Stomach (tissue), 9 donors: ENCODE results near the gene TBC1D1. TPM values are rescaled to one million over a fixed set of nuclear protein-coding genes. Genes with fewer than 3 reads are reported as not detected.
A peak's percentile ranks its signal among the peaks of the same experiment; 100 is the strongest.
"Not testable (repeated sequence)": the region's sequence is repeated elsewhere in the genome, so short reads cannot be mapped to it uniquely, and the experiment has no call there.

Experiments used
- DNase-seq, 2 donors: peaks; one replicate each; pipeline versions ENCODE4 v3.0.0 to v3.0.0-alpha.2; 2013 to 2019
- H3K27ac ChIP-seq, 5 donors: fragments of 200-600 bp in 4 of 5; sonication (generic) in 4 of 5; one replicate each; pipeline ENCODE4 v1.5.1; 2013 to 2019; ENCODE audit warnings: mild to moderate bottlenecking in 1 of 5, moderate library complexity in 1 of 5
- H3K27me3 ChIP-seq, 3 donors: fragments of 200-600 bp; sonication (generic); one replicate each; pipeline ENCODE4 v1.5.1; 2017 to 2019; ENCODE audit warnings: mixed run types in 1 of 3
- H3K36me3 ChIP-seq, 4 donors: fragments of 200-600 bp; sonication (generic); 1 replicate in 3 of 4; 2 replicates in 1 of 4; pipeline ENCODE4 v1.5.1; 2016 to 2019
- H3K4me1 ChIP-seq, 4 donors: fragments of 200-600 bp; sonication (generic); one replicate each; pipeline ENCODE4 v1.5.1; 2016 to 2019
- H3K4me3 ChIP-seq, 4 donors: fragments of 200-600 bp; sonication (generic) in 3 of 4; one replicate each; pipeline ENCODE4 v1.5.1; 2016 to 2019; ENCODE audit warnings: mild to moderate bottlenecking in 1 of 4
- H3K9me3 ChIP-seq, 4 donors: fragments of 200-600 bp; sonication (generic); one replicate each; pipeline ENCODE4 v1.5.1; 2016 to 2019
- EP300 ChIP-seq: sonication (generic); formaldehyde crosslinking; IDR thresholded peaks from one replicate; pipeline ENCODE4 v1.6.1; 2017; ENCODE audit warnings: antibody characterized with exemption
- POLR2A ChIP-seq, 4 donors: fragments of 450-650 bp; IDR thresholded peaks; one replicate each; pipeline ENCODE4 v1.6.1; 2016; ENCODE audit warnings: antibody characterized with exemption in 4 of 4, control low read depth in 2 of 4, mild to moderate bottlenecking in 1 of 4, moderate library complexity in 1 of 4
- POLR2AphosphoS5 ChIP-seq, 3 donors: sonication (generic); formaldehyde crosslinking; IDR thresholded peaks; one replicate each; pipeline ENCODE4 v1.6.1; 2016; ENCODE audit warnings: antibody characterized with exemption in 3 of 3
- WGBS, 5 donors: extraction: QIAGEN DNeasy Blood & Tissue Kit in 3 of 5; methylation state at CpG; one replicate each; pipeline versions ENCODE4 v1.1.5 to v1.1.7; 2013 to 2018; 5-methylcytosine and 5-hydroxymethylcytosine counted together
- intact Hi-C: fragments of 100-400 bp; cut with DNase I; formaldehyde crosslinking; loops from one replicate; pipeline ENCODE4 v1.15.1; 2023; ENCODE audit warnings: low total_unique reads
- polyA plus RNA-seq, 3 donors: library from polyadenylated mRNA; stranded (reverse); fragments of 200-250 nt; gene quantifications; one replicate each; pipeline ENCODE4 v1.2.3, GENCODE V29; 2013
- total RNA-seq, 5 donors: library from RNA; depleted of rRNA; stranded (reverse); fragments of >200 nt; gene quantifications; one replicate each; pipeline versions ENCODE4 v1.1.0 to v1.2.3, GENCODE V29; 2014 to 2016
- TF ChIP-seq, protein P1 (sequence below), 7 experiments: fragments of 450-650 bp in 4 of 7; fragments of 200-600 bp in 3 of 7; sonication (generic) in 3 of 7; IDR thresholded peaks; one replicate each; pipeline ENCODE4 v1.5.1; 2016 to 2019; ENCODE audit warnings: antibody characterized with exemption in 7 of 7, control low read depth in 2 of 7, mild to moderate bottlenecking in 1 of 7
- donor health status: healthy with polysubstance abuse.
- donor health status: Bipolar disorder and iron deficiency.
- donor health status: healthy.

TBC1D1 gene
- total and polyA plus RNA-seq, 8 donors = 18.8 to 165 (median 49.5) TPM

DNA sequence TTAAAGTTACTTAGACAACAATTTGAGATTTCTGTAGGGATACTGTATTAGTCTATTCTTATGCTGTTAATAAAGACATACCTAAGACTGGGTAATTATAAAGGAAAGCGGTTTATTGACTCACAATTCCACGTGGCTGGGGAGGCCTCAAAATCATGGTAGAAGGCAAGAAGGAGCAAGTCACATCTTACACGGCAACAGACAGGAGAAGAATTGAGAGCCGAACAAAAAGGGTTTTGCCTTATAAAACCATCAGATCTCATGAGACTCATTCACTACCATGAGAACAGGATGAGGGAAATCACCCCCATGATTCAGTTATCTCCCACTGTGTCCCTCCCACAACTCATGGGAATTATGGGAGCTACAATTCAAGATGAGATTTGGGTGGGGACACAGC, 80.3 kb downstream of the TBC1D1 start:
- Histone ChIP-seq H3K27ac (peak overlapping the region in 3 of 5 donors; percentile 0 to 56 (median 44)), H3K36me3 (no peaks in the 10 kb centered on the region), H3K4me1 (peaks cover 0 to 31% (median 16%) of the 10 kb centered on the region in 4 donors), H3K27me3 (no peaks in the 10 kb centered on the region), H3K4me3 (no peak overlapping the region), H3K9me3 (no peaks in the 10 kb centered on the region)
- TF ChIP-seq EP300 (no peak), POLR2AphosphoS5 (IDR thresholded peaks at IDR 0.05) (no peak), POLR2A (IDR thresholded peaks at IDR 0.05) (no peak)
- WGBS, 5 donors = 82 to 89% (median 87%) methylated on average over 4 of the region's 4 CpGs
- DNase-seq = no peak
- intact Hi-C loops = no loop called here

DNA sequence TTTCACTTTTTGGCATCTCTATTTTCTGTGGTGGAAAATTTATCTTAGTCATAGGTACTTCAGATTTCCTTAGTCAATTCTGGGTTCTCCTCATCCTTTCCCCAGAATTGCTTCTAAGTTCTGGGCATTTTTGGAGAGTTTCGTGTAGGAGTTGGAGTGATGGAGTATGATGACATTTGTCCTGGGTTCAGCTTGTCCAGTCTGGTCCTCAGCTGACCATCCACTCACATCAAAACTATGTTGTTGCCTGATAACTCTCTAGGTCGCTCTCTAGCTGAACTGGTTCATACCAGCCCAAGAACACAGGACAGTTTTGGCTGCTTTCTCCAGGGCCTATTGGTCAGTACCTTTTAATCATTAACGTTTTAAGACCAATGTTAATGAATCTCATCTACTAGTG, 82.6 kb downstream of the TBC1D1 start:
- Histone ChIP-seq H3K4me1 (peaks cover 9 to 31% (median 19%) of the 10 kb centered on the region in 4 donors), H3K36me3 (no peaks in the 10 kb centered on the region), H3K27me3 (no peaks in the 10 kb centered on the region), H3K27ac (peak overlapping the region in 1 of 5 donors; percentile 1), H3K4me3 (no peak overlapping the region), H3K9me3 (no peaks in the 10 kb centered on the region)
- intact Hi-C loops = no loop called here
- no peak for DNase-seq
- 49 to 83% (median 78%) methylated on average over 3 of the region's 3 CpGs for WGBS, 5 donors
- TF ChIP-seq EP300 = no peak
- TF ChIP-seq, protein P1, sequence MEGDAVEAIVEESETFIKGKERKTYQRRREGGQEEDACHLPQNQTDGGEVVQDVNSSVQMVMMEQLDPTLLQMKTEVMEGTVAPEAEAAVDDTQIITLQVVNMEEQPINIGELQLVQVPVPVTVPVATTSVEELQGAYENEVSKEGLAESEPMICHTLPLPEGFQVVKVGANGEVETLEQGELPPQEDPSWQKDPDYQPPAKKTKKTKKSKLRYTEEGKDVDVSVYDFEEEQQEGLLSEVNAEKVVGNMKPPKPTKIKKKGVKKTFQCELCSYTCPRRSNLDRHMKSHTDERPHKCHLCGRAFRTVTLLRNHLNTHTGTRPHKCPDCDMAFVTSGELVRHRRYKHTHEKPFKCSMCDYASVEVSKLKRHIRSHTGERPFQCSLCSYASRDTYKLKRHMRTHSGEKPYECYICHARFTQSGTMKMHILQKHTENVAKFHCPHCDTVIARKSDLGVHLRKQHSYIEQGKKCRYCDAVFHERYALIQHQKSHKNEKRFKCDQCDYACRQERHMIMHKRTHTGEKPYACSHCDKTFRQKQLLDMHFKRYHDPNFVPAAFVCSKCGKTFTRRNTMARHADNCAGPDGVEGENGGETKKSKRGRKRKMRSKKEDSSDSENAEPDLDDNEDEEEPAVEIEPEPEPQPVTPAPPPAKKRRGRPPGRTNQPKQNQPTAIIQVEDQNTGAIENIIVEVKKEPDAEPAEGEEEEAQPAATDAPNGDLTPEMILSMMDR (IDR thresholded peaks at IDR 0.05) = no peak
- no peak for TF ChIP-seq POLR2AphosphoS5 (IDR thresholded peaks at IDR 0.05)
- no peak for TF ChIP-seq POLR2A (IDR thresholded peaks at IDR 0.05)

DNA sequence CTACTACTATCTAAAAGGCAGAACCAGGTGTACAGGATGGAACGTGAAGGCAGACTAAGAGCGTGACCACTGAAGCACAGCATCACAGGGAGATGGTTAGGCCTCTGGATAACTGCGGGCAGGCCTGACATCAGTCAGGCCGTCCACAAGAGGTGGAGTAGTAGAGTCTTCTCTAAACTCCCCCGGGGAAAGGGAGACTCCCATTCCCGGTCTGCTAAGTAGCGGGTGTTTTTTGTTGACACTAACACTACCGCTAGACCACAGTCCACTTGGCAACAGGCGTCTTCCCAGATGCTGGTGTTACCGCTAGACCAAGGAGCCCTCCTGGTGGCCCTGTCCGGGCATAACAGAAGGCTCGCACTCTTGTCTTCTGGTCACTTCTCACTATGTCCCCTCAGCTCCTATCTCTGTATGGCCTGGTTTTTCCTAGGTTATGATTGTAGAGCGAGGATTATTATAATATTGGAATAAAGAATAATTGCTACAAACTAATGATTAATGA, 84.5 kb downstream of the TBC1D1 start:
- not testable (repeated sequence) for H3K36me3 ChIP-seq, H3K9me3 ChIP-seq, H3K27me3 ChIP-seq, DNase-seq, H3K4me3 ChIP-seq
- intact Hi-C loops = loop anchor here (5.0 kb wide), 2 partner anchors 88 to 148 kb away; partner anchors contain the start of gene PGM2
- WGBS, 5 donors = 79 to 96% (median 84%) methylated on average over 12 to 13 of the region's 13 CpGs
- peak overlapping the region in 1 of 5 donors; percentile 49 for H3K27ac ChIP-seq
- H3K4me1 ChIP-seq = peaks cover 12 to 47% (median 27%) of the 10 kb centered on the region in 4 donors

GRCh38 chr4:37976507-37976906, 85.6 kb downstream of the TBC1D1 start:
- no peaks in the 10 kb centered on the region for H3K27me3 ChIP-seq
- no peaks in the 10 kb centered on the region for H3K9me3 ChIP-seq
- H3K4me1 ChIP-seq = peaks cover 10 to 50% (median 29%) of the 10 kb centered on the region in 4 donors
- 17 to 37% (median 27%) methylated on average over 3 of the region's 3 CpGs for WGBS, 5 donors
- DNase-seq = peak in 1 of 2 donors; percentile 57
- intact Hi-C loops = loop anchor here (5.0 kb wide), 2 partner anchors 89 to 149 kb away; partner anchors contain the start of gene PGM2
- TF ChIP-seq, protein P1 (IDR thresholded peaks at IDR 0.05) = no peak
- TF ChIP-seq EP300 = no peak
- no peak for TF ChIP-seq POLR2AphosphoS5 (IDR thresholded peaks at IDR 0.05)
- TF ChIP-seq POLR2A (IDR thresholded peaks at IDR 0.05) = no peak
- H3K27ac ChIP-seq = peak overlapping the region; percentile 86 to 97 (median 92)
- H3K4me3 ChIP-seq = peak overlapping the region; percentile 66 to 86 (median 80)
- H3K36me3 ChIP-seq = no peaks in the 10 kb centered on the region

GRCh38 chr4:37976991-37977470, 86.1 kb downstream of the TBC1D1 start:
- H3K4me3 ChIP-seq = peak overlapping the region; percentile 66 to 86 (median 80)
- no peaks in the 10 kb centered on the region for H3K36me3 ChIP-seq
- no peaks in the 10 kb centered on the region for H3K9me3 ChIP-seq
- intact Hi-C loops = loop anchor here (5.0 kb wide), 2 partner anchors 90 to 150 kb away; partner anchors contain the start of gene PGM2
- 1 to 8% (median 2%) methylated on average over 12 to 42 of the region's 50 CpGs for WGBS, 5 donors
- H3K4me1 ChIP-seq = peaks cover 10 to 55% (median 32%) of the 10 kb centered on the region in 4 donors
- peak; percentile 77 to 94 for DNase-seq
- no peaks in the 10 kb centered on the region for H3K27me3 ChIP-seq
- no peak for TF ChIP-seq POLR2A (IDR thresholded peaks at IDR 0.05)
- no peak for TF ChIP-seq EP300
- TF ChIP-seq, protein P1 (IDR thresholded peaks at IDR 0.05) = no peak
- TF ChIP-seq POLR2AphosphoS5 (IDR thresholded peaks at IDR 0.05) = peak in 1 of 3 donors; percentile 10
- peak overlapping the region; percentile 91 to 97 (median 94) for H3K27ac ChIP-seq
